ENCODE results near the gene TCAIM.

DNA sequence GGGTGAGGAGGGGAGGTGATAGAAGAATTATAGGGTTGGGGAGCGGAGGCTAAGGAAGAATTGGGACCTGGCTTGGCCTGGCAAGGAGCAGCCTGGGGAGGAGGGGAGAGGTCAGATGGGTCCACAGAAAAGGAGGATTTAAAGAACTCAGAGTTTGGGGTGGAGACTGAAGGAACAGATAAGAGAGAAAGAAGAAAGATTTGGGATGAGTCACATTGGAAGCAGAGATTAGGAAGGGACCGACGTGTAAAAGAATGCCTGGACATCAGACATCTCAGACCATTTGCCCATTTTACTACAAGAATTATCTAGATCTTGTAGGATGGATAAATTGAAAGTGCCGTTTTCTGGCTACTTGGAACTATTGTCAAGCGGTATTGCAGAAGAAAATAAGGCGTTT lies 10.4 kb downstream of the TCAIM start:
- no peak for TF ChIP-seq CTCF (IDR thresholded peaks at IDR 0.05)
- no peak for TF ChIP-seq POLR2AphosphoS5 (IDR thresholded peaks at IDR 0.05; ENCODE audit: low read depth, low read length)
- TF ChIP-seq TCF7L2 (IDR thresholded peaks at IDR 0.05; ENCODE audit: low read depth, low read length) = no peak
